A673 (cell line): ENCODE data around the gene PXK.
A peak's percentile ranks its signal among the peaks of the same experiment; 100 is the strongest.

ENCODE experiments used
- CTCF ChIP-seq: fragments of 300-800, 200-600 bp; sonication (generic); conservative IDR thresholded peaks from 2 replicates; pipeline ENCODE4 v1.5.1; 2017; ENCODE audit warnings: low read depth, mild to moderate bottlenecking, antibody characterized with exemption, low read length, moderate library complexity, mixed read lengths
- EZH2 ChIP-seq: fragments of 200-600 bp; sonication (generic); IDR thresholded peaks from 2 replicates; pipeline ENCODE4 v1.6.1; 2017; ENCODE audit warnings: borderline replicate concordance, low read depth, mild to moderate bottlenecking, mixed read lengths, antibody characterized with exemption, low read length; ENCODE audit not compliant: poor library complexity, severe bottlenecking

- TF ChIP-seq CTCF = peak; percentile 78
- no peak for TF ChIP-seq EZH2
Measured at GRCh38 chr3:58463181-58463941, 130.7 kb downstream of the PXK start.
